Stimulated activated CD8-positive, alpha-beta memory T cell treated with anti-CD3 and anti-CD28 coated beads, Interleukin-7, amount 100 ng/mL, for 4 hours (primary cell): Measurements from ENCODE around the gene CENPU.
"Not testable (repeated sequence)": the region's sequence is repeated elsewhere in the genome, so short reads cannot be mapped to it uniquely, and the experiment has no call there.

Source experiments
- DNase-seq, 2 donors: peaks; one replicate each; pipeline ENCODE4 v3.0.0-alpha.2; 2020; ENCODE audit warnings: low read depth in 2 of 2

Gene CENPU

GRCh38 chr4:184751585-184751956 lies 17.7 kb upstream of the CENPU start:
- no peak for DNase-seq

- DNase-seq, result no peak
Measured at GRCh38 chr4:184750926-184751584, 17.2 kb upstream of the CENPU start.

DNA sequence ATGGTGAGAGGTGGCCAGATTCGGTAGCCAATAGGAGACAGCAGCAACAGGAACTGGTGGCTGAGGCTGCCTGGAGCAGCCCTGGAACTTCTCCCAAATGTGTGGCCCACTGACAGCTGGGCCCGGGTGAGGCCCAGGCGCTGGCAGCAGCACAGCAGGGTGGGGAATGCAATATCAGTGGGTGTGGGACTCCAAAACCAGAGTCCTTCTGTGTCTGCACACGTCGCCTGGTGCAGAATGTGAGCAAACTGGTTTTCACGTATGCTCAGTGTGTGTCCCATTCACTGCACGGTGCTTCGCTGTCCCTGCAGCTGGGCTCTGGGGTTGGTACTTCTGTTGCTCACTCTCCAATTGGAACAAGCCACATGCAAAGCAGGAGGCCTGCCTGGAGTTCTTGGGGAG lies 14.4 kb upstream of the CENPU start:
- no peak for DNase-seq

DNA sequence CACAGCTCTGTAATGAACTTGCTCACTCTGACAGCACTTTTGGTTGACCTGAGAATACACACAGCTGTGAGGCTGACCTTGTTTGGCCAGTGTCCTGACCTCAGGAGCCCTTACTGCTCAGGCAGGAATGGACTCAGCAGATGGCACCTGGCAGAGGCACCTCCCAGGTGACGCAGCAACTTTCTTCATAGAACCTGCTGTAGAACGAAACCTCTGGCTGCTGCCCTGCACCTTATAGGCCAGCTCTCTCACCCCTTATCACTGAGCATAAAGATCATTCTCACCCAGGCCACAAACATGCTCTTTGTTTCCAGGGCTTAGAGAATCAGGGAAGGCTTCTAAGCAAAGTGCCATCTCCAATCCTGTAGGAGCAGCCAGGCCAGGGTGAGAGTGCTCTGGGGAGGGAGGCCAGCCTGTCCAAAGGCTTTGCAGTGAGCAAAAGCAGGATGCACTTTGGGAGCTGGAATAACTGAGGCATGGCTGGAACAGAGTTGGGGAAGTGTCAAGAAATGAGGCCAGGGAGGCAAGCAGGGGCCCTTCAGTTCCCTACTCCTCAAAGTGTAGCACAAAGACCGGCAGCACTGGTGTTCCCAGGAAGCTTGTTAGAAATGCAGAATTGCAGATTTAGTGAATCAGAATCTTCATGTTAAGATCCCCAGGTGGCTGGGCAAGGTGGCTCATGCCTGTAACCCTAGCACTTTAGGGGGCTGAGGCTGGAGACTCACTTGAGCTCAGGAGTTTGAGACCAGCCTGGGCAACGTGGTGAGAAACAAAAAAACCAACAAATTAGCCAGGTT lies 13.3 kb upstream of the CENPU start:
- no peak for DNase-seq

GRCh38 chr4:184745831-184746795 lies 12.2 kb upstream of the CENPU start:
- peak; percentile 38 to 54 for DNase-seq

- no peak for DNase-seq
Measured at GRCh38 chr4:184744236-184744635, 10.3 kb upstream of the CENPU start.

DNA sequence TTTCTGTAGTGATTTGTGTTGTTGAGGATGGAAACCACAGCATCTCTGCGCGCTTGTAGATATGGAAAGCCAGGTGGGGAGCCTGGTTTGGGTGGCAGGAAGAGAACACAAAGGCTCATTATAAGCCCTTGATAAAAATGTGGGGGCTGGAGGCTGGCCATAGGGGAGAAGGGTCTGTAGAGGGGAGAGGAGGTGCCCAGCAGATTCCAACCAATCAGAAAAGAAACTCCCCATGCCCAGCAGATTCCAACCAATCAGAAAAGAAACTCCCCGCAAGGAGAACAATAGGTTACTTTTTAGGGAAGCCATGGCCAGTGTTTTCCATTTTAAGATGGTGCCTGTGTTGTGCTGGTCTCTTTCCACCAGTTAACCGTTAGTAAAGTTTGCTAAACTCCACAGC lies 9.8 kb upstream of the CENPU start:
- no peak for DNase-seq

DNA sequence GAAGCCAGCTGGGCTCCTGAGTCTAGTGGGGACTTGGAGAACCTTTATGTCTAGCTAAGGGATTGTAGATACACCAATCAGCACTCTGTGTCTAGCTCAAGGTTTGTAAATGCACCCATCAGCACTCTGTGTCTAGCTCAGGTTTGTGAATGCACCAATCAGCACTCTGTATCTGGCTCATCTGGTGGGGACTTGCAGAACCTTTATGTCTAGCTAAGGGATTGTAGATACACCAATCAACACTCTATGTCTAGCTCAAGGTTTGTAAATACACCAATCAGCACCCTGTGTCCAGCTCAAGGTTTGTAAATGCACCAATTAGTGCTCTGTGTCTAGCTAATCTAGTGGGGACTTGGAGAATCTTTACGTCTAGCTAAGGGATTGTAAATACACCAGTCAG lies 7.8 kb upstream of the CENPU start:
- DNase-seq, result not testable (repeated sequence)

DNA sequence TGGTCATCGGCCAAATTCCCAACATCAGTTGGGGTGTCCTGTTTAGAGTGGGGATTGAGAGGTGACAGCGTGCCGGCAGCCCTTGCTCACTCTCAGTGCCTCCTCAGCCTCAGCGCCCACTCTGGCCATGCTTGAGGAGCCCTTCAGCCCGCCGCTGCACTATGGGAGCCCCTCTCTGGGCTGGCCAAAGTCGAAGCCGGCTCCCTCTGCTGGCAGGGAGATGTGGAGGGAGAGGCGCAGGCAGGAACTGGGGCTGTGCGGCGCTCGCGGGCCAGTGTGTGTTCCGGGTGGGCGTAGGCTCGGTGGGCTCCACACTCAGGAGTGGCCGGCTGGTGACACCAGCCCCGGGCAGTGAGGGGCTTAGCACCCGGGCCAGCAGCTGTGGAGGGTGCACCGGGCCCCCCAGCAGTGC lies 7.1 kb upstream of the CENPU start:
- DNase-seq, result no peak

DNA sequence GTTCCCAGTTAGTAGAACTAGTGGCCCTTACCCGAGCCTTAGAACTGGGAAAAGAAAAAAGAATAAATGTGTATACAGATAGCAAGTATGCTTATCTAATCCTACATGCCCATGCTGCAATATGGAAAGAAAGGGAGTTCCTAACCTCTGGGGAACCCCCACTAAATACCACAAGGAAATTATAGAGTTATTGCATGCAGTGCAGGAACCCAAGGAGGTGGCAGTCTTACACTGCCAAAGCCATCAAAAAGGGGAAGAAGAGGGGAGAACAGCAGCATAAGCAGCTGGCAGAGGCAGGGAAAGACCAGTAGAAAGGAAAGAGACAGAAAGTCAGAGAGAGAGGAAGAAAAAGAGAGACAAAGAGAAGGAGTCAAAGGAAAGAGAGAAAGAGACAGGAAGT lies 5.7 kb upstream of the CENPU start:
- not testable (repeated sequence) for DNase-seq

GRCh38 chr4:184734758-184735157 lies 862 bp upstream of the CENPU start:
- DNase-seq, result no peak

GRCh38 chr4:184732126-184732525 lies 1.8 kb downstream of the CENPU start:
- no peak for DNase-seq

DNA sequence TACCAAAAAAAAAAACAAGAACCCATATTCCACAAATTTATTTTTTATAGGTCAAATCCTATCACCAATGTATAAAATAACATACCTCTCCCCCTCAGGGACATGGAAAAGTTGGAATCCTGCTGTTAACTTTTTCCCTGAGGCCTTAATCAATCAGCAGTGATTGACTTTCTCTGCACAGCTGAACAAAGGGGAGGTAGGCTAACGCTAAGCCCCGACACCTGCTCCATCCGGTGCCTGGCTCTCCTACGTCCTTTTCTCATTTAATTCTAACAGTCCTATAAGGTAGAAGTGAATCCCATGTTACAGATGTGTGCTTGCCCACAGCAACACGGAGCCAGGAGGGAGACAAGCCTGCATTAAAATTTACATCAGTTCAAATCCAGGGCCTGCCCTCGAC lies 2.8 kb downstream of the CENPU start:
- no peak for DNase-seq

DNA sequence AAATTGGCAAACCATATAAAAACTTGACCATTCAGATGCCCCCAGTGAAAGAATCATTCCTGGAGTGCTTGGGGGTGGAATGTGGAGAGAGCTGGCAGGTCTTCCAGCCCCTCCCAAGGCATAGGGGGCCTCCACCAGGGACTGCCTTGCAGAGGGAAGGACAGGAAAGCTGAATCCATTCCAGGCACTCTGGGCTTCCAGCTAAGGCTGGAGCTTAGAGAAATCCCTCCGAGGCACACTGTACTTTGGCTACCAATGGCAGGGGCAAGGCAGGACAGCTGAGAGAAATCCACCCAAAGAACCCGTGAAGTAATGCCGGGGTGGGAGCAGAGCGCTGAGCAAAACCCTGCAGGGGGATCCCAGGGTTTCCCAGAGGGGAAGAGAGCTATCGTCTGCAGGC lies 4.0 kb downstream of the CENPU start:
- DNase-seq, result no peak

- no peak for DNase-seq
Measured at GRCh38 chr4:184728858-184729257, 5.0 kb downstream of the CENPU start.

GRCh38 chr4:184727430-184727829 lies 6.5 kb downstream of the CENPU start:
- no peak for DNase-seq

DNA sequence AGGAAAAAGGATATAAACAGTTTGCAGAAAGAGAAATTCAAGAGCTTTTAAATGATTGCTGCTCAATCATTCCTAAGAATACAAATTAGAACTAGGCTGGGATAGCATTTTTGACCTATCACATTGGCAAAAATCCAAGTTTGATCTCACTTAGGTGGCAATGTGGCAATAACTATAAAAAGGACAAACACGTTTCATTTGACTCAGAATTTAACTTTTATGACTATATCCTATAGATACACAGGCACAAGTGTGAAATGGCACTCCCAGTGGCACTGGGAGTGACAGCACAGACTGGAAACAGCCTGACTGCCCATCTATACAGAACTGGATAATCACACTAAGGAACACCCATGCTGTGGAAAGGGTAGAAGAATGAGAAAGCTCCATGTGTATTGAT lies 11.1 kb downstream of the CENPU start:
- no peak for DNase-seq

DNA sequence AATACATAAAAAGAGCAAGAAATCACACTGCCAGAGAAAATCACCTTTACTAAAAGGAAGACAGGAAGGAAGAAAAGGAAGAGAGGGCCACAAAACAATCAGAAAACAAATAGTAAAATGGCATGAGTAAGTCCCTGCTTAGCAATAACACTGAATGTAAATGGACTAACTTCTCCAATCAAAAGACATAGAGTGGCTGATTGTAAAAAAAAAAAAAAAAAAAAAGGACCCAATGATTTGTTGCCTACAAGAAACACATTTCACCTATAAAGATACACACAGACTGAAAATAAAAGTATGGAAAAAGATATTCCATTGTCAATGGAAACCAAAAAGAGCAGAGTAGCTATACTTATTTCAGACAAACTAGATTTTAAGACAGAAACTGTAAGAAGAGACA lies 12.6 kb downstream of the CENPU start:
- no peak for DNase-seq

- no peak for DNase-seq
Measured at GRCh38 chr4:184719407-184719806, 14.5 kb downstream of the CENPU start.

GRCh38 chr4:184715526-184715925 lies 18.4 kb downstream of the CENPU start:
- no peak for DNase-seq

DNA sequence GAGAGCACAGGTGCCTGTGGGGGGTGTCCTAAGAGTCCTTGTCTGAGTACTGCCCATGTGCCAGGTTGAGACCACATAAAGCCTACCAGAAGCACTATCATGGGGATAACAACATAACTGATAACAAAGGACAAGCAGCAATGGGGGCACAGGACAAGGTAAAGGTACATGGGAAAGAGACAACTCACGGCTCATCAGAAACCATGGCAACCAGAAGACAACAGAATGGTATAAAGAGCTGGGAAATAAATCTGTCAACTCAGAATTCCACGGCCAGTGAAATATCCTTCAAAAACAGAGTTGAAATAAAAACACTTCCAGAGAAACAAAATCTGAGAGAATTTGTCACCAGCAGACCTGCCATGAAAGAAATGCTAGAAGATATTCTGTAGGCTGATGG lies 20.0 kb downstream of the CENPU start:
- no peak for DNase-seq

GRCh38 chr4:184712322-184712721 lies 21.6 kb downstream of the CENPU start:
- no peak for DNase-seq
